Keratinocyte (primary cell): ENCODE data around the gene SEL1L.

ENCODE experiments used
- CTCF ChIP-seq, 3 experiments: IDR thresholded peaks in 1 of 3; conservative IDR thresholded peaks in 1 of 3; optimal IDR thresholded peaks in 1 of 3; 2 replicates in 2 of 3; 3 replicates in 1 of 3; pipeline versions ENCODE3 to v1.5.1; 2011; ENCODE audit warnings: low read length in 3 of 3, mild to moderate bottlenecking in 3 of 3, moderate library complexity in 2 of 3, control low read depth in 1 of 3, inconsistent platforms in 1 of 3; ENCODE audit not compliant: insufficient read depth in 2 of 3; ENCODE audit errors: extremely low read depth in 1 of 3
- EZH2 ChIP-seq: IDR thresholded peaks from one replicate; pipeline ENCODE4 v1.6.1; 2012; ENCODE audit warnings: inconsistent platforms, mild to moderate bottlenecking, low read length, moderate library complexity

DNA sequence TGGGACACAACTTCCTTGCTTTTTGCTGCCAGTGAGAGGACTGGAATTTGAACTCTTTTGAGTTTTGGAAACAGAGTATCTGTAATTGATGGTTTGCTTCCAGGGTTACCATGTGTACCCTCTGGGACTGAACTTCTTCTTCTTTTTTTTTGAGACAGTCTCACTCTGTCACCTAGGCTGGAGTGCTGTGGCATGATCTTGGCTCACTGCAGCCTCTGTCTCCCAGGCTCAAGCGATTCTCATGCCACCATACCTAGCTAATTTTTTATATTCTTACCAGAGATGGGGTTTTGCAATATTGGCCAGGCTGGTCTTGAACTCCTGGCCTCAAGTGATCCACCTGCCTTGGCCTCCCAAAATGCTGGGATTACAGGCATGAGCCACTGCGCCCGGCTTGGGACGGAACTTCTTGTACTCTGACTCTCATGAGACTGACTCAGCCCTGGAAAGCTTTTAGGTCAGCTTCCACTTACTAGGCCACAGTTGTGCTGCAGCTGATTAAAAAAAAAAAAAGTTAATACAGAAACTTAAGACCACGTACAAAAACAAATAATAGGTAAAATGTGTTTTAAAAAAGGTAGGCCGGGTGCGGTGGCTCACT is 15.8 kb downstream of the SEL1L start:
- no peak for TF ChIP-seq CTCF (optimal IDR thresholded peaks at IDR 0.05 in 1 of 3, IDR thresholded peaks at IDR 0.05 in 1 of 3, conservative IDR thresholded peaks at IDR 0.05 in 1 of 3; ENCODE audit: extremely low read depth in 1 of 3, insufficient read depth in 2 of 3, low read length in 3 of 3)
- no peak for TF ChIP-seq EZH2
